Measurements from ENCODE around the gene RNF207.
A peak's percentile ranks its signal among the peaks of the same experiment; 100 is the strongest.

Gene RNF207

DNA sequence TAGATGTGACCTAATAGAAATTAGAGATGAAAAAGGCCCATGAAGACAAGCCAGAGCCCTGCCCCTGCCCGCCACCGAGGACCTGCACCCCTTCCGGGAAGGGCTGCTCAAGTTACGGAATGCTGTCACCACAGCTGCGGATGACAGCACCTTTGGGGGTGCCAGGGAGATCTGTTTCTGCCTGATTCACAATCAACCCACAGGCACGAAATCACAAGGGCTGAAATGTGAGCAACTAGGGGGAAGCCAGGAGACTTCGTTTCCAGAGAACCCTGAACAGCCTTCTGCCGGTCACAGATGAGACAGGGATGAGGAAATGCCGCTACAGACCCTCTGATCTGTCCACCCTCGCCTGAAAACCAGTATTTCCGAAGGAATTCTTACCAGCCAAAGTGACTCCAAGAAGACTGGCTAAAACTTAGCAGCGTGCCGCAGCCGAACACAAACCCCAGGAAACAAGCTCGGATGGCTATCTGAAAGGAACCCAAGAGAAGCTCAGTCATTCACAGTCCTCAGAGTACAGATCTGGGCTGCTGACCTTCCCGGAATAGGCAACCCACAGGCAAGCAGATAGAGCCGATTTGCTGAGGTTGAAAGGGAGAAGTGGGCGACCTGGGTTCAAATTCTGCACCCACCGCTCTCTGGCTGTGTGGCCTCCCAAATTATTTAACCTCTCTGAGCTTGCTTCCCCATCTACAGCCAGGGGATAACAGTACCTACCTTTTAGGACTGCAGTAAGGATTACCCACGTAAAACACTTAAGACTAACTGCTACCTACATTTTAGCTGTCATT, 28.8 kb downstream of the RNF207 start:
- no peak for DNase-seq

DNA sequence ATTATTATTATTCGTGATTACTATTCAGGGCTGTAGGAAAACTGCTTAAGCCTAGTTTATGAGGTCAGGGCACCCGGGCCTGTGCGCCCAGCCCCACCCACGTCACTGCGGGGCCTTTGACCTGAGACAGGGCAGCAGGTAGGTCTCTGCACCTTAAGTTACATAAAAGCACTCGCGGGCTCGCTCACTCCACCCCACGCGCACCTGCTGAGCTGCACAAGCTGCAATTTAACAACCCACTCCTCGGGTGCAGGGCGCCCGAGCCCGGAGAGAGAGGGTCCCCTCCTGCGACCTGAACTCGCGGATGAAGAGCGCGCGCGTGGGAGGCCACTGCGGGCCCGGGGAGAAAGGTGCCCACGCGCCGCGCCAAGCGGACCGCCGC, 29.4 kb downstream of the RNF207 start:
- no peak for DNase-seq

DNA sequence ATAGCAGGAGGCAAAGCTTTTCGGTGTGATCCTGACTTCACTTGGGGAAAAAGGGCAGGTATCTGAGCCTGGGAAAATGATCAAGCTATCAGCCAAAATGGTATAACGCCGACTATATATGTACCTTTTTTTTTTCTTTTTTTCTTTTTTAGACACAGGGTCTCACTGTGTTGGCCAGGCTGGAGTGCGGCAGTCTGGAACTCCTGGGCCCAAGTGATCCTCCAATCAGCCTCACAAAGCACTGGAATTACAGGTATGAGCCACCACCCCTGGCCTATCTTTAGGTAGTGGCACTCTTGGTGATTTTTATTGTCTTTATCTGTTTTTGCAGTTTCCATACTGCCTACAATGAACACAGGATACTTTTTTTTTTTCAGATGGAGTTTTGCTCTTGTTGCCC, 31.2 kb downstream of the RNF207 start:
- no peak for DNase-seq

DNA sequence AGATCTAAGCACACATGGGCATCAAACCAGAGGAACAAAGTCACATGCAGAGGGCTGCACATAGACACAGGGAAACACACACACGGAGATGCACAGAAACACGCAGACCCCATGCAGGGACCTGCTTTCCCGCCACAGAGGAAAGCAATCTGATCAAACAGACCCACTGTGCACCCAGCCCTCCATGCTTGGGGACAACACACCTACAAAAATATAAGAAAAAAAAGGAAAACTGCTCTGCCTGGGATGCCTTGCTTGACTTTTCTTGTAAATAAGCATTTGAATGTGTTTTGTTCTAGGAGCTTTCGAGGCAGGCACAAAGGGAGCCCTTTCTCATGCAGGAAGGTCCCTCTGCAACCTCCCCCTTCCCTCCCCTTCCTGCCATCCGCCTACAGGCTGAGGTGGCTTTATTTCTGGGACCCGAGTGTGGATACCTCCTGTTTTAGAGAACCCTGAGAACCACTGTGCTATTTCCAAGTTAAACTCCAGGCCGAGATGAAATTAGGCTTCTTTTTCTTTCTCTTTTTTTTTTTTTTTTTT, 33.4 kb downstream of the RNF207 start:
- DNase-seq = no peak

DNA sequence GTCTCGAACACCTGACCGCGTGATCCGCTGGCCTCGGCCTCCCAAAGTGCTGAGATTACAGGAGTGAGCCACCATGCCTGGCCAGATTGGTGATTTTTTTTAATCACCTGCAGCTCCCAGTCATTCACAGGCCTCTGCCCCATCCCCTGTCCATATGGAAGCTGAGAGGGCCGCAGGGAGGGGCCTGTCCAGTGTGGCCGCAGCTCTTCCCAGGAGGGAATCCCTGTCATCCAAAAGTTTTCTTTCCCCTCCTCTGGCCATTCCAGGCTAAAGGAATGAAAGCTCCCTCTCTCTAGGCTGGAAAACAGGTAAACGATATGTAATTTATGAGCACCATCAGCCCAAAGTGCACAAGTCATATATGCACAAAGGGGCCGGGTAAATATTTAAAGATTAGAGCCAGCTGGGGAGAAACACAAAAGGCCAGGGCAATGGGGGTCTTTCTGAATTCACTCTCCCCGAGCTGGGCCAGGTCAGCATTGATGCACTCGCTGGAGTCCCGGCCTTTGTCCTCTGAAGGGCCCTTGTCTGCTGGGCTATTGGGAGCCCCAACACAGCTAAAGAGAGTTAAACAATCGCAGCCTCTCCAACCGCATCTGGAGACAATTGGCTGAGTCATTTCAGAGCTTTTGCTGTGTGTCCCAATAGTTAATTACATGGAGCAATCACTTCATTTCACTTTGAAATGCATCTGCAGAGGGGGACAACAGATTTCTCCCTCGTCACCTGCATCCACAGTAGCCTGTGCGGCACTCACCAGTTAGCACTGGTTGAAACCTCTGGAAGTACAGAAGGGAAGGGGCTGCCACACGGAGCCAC, 34.2 kb downstream of the RNF207 start:
- DNase-seq = no peak

DNA sequence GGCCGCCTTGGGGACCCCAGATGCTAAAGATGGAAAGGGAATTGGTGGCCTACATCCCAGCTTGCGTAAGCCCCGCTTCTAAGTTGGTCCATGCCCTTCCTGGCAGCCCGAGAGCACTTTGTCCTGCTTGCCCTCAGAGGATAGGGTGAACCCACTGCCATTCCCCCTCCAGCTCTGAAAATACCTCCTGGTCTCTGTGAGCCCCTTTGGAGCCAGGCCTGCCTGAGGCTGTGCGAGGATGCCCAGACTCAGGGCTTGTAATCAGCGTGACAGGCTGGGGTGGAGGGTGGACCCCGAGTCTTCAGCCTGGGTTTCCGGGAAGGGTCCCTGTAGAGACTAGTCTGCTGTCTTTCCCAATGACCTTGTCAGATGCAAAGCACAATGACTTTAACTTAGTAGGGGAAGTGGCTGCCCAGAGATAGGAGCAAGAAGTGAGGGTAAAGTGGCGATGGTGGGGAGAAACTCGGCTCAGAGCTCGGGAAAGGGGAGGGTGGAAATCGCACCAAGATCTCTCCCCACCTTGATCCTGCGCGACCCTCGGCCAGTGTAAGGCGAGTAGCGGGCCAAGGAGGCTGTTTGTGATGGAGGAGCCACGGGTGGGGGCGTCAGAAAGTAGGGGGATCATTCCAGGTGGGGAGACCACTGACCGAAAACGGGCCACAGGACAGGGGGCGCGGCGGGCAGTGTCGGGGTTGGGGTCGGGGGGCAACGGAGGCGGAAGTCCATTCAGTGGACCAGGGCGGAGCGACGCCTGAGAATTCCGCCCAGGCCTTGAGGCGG, 35.4 kb downstream of the RNF207 start:
- DNase-seq = no peak

DNA sequence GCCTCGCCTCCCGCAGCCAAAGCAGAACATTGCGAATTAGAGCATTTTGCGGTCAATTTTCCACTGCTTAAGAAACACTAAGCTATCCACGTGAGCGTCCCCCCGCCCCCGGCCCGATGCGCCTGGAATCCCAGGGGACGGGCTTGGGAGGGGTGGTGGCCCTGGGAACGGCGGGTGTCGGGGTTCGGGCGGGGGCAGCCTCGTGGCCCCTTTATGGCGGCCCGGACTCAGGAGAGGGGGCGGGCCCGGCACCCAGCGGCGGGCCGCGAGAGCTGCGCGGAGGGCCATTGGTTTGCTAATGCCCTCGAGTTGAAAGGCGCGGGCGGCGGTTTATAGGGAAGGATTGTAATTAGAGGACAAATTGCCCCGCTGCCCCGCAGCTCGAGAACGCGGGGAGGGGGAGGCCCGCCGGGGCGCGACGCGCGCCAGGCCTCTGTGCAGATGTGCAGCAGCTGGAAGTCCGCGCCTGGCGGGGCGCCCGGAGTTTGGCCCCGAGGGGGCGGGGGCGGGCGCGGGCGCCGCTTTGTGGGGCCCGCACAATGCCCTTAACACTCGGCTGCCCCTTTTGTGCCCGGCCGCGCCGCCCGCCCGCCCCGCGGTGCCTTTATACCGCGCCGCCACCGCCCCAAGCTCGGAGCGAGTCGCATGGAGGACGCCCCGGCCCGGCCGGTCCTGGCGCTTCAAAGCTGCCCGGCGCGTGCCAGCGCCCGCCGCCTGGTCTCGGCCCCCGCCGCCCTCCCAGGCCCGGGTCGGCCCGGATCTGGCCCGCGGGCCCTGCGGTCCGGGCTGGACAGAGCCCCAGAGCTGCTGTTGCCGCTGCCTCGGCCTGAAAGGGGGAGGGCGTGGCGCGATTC, 36.2 kb downstream of the RNF207 start:
- DNase-seq = no peak

DNA sequence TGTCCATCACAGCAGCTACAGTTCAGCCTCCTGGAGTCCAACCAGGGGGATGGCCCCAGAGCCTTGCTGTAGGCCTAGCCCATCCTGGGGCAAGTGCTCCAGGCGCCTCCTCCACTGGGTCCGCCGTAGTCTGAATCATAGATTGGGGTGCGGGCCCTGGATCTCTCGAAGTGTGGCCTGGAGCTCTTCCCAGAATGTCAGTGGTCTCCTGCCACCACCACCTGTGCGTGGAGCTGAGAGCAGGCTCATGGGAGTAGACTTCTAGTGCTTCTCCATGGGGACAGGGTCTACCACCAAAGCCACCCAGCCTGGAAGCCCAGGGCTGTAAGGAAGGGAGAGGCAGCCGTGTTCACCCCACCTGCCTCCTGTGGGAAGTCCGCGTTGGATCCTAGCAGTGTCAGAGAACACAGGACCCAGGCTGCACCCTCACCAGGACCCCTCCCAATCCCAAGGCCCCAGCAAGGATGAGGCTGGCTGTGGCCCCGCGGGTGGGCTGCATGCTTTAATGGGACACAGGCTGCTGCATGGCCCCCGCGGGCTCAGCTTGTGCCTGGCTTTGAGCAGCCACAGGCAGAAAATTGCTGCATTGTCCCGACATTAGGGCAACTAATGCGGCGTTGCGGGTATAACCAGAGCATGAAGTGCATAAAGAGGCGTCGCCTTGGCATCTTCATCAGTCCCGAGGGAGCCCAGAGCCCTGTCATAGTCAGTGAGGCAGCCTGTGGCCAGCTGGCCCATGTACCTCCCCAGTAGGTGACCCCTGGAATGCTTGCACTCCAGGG, 37.3 kb downstream of the RNF207 start:
- DNase-seq = no peak

DNA sequence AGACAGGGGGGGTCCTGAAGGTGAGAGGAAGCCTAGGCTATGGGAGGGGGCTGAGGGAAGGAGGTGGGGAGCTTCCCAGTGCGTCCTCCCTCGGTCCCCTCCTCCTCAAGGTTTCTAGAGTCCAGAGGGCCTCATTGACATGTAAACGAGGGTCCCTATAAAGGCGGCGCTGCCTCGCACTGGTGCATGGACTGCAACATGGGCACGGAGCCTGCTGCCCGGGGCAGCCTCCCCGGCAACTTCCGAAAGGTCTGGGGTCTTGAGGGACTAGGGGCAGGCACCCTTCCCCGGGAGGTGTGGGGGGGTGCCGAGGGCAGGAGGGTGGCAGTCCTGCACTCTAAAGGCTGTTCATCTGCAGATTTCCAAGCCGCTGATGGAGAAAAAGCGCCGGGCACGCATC, 38.1 kb downstream of the RNF207 start, which contains the start of gene HES3:
Gene HES3, plus strand, starts transcription at position 187 of the 400 bp plus-strand sequence. Its CDS starts 187 bp downstream, at position 374.
- DNase-seq = no peak

DNA sequence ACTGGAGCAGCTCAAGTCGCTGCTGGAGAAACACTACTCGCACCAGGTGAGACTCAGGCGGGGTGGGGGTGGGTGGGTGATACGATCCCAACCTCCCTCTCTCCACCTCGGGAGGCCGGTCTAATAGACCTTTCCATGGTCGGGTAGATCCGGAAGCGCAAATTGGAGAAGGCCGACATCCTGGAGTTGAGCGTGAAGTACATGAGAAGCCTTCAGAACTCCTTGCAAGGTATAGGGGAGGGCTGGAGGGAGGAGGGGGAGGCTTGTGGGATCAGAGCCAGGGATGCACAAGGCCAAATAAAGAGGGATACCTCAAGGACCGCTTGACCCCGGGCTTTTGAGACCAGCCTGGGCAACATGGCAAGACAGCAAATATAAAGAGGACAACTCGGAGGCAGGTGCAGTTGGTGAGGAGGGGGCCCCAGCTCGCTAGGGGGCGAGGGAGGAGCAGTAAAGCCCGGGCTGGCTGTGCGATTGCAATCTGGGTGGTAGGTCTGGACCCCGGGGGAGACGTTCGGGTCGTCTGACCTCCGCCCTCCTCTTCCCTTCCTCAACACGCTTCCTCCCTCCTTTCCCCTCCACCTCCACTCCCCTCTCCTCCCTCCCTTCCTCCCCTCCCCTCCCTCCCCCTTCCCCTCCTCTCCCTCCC, 38.6 kb downstream of the RNF207 start:
- no peak for DNase-seq

DNA sequence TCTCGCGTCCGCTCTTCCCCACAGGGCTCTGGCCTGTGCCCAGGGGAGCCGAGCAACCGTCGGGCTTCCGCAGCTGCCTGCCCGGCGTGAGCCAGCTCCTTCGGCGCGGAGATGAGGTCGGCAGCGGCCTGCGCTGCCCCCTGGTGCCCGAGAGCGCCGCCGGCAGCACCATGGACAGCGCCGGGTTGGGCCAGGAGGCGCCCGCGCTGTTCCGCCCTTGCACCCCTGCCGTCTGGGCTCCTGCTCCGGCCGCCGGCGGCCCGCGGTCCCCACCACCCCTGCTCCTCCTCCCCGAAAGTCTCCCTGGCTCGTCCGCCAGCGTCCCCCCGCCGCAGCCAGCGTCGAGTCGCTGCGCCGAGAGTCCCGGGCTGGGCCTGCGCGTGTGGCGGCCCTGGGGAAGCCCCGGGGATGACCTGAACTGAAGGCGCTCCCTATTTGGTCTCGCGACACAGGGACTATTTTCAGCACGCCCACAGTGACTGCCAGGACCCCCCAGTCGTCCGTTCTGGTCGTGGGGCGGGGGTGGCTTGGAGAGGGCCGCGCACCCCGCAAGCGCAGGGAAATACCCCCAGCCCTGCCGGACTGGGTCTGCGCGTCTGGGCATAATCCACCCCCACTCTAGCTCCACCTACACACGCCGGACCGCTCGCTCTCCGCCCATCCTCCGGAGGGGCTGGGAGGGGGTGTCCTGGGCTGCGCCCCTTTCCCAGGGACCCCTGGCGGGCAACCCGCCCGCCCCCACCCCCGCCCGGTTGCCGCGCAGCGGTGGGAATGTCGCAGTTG, 39.4 kb downstream of the RNF207 start:
- no peak for DNase-seq

DNA sequence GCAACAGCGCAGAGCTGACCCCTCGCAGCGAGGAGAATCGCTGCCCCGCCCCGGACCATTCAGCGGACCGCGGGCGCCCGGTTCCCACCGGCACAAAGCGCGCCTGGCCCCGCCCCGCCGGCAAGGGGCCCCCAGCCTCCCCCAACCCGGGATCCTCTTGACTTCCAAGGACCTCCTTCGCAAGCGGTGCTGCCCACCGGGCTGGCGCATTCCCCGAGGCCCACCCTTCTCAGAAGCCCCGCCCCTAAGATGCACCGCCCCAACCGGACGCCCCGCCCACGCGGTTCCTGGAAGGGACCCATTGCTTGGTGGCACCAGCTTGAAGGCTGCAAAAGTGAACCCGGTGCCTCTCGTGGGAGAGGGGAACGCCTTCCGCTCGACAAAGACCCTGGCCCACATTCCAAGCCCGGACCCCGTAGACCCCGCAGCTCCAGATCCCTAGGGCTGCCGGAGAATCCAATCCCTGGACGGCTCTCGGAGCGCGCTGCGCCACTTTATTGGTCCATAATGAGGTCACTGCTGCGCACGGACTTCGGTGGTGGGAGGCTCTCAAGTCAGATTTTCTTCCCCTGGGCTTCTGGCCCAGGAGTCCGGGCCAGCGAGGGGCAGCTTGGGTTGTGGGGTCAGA, 40.1 kb downstream of the RNF207 start:
- DNase-seq = no peak

DNA sequence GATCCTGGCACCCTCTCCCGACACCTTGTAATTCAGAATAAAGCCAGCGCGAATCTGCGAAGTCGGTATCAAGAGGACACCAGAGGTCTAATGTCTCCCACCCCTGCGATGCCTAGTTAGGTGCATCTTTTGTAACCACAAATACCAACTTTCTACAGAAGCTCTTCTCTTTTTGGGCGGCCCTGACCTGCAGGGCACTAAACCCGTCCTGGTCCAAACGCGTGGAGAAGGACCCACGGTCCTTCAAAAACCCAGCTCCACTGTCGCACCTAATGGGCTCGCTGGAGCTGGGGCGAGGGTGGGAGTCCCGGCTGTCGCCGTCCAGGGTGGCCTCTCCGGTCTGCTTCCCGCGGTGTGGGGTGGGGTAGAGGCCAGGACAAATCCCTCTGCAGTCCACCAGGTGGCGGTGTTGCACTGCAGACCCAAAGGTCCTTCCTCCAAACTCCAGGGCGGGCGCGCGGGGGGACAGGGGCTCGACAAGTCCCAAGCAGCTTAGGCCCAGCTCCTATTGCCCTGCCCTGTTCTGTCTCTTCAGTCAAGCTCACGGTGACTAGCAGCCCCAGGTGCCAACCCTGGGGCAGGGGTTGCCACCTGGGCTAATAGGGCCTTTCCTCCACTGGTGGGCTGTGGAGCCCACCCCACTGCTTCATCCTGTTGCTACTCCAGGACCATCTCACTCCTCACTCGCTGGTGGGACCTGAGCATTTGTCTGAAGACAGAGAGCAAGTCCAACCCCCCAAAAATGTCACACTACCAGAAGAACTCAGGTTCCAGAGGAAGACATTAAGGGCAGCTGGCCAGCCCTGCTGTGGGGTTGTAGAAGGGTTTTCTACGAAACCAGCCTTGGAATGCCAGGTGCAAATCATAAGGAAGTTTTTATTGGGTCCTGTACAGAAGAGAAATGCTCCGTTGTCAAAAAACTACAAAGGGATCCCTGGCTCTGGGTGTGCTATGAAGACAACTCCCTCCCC, 40.9 kb downstream of the RNF207 start:
- DNase-seq = peak in 1 of 2 experiments; percentile 9

DNA sequence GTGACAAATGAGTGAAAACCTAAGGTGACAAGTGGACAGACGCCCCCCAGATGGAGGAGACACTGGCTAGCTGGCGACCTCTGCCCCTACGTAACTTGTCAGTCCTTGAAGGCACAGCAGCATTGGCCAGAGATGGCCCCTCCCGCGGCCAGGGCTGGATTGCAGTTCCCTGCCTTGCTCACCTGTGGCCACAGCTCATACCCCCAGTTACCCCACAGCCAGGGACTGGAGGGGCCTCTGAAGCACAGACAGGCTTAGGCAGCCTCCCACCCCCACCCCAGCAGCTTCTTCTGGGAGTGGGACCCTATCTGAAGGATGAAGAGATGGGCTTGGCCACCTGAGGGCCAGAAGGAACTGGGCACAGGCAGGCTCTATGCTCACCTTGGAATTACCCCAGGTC, 41.7 kb downstream of the RNF207 start:
- no peak for DNase-seq

DNA sequence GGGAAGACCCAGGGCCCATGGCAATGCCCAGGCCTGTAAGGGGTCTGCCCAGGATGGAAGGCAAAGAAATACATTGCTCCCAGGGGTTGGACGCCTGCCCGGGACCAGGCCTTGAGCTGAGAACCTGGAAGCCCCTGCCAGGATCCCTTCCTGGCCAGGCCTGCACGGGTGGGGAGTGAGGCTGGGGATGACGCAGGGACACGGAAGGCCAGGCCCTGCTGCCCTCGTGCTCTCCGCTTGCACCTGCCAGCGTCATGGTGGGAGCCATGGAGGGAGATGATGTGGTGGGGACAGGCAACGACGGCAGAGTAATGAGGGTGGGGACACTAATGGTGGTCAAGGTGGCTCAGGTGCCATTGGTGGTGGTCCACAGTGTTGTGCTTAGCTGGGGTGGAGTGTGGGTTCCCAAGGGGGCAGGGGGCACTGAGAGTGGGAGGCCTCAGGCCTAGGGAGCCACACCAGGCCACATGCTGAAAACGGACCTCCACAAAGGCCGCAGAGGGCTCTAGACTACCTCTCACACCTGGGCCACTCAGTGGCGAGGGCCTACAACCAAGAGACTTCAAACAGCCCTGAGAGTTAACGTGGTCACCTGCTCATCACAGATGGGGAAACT, 42.4 kb downstream of the RNF207 start:
- no peak for DNase-seq

DNA sequence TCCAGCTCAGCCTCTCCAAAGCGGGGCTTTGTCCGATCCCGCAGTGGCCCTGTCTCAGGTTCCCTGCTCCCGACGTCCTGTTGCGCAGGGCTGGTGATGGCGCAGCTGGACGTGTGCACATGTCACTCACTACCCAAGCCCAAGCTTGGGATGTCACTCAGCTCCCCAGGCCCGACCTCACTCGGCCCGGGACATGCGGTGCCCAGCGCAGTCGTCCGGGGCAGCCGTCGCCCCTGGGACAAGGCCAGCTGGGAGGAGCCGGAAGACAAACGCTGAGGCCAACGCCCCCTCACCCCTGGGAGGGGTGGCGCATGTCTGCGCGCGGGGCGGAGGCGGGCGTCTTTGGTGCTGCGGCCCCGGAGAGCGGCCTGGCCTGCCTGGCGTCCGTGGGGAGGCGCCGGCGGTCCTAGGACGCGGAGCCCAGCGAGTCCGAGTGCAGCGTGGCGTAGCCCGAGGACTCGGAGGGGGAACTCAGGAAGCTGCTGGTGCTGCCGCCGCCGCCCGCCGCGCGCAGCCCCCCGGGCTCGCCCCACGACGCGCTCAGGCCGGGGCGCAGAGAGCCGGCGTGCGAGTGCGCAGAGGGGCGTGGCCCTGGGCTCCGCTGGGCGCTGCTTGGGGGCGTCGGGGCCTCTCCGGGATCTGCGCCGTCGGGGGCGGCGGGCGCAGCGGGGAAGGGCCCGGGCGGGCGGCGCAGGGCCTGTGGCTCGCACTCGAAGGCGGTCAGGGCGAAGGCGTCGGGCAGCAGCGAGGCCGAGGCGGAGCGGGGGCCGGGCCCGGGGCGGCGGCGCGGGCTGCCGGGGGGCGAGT, 43.2 kb downstream of the RNF207 start:
- DNase-seq = no peak
